Measurements from ENCODE around the gene HDAC9.

DNA sequence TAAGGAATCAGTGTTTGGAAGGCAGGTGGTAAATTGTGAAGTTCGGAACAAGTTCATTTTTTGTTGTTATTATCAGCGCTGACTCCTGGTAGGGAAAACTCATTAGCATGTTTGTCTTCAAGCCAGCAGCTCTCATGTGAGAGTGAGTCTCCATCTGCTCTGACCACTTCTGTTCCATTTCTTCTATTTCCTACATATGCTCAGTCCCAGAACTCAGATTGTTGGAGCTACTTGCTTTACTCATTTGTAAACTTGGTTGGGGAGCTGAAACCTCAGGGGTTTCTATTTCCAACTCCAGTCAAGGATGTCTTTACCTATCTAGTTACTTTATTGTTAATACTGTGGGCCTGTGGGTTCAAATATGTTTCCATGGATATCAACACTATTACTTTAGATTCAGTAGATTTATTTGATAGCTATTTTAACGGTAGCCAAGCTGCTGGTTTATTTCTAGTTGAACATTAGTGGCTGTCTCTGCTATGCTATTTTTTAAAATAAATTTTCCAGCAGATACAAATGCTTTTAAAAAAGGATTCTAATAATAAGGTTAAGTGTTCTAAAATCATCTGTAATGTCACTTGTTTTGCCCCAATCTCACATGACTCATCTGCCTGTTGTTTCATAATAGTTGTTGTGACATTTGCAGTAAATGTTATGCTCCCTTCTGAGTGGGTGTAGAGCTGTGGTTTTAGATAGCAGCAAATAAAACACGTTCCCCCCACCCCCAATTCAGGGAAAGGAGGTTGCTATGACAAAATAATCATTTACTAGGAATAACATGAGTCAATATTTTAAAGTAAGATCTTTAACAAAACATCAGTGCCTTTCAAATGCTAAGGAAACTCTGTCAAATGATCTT, 143.3 kb downstream of the HDAC9 start:
- no peak for TF ChIP-seq POLR2AphosphoS5 (IDR thresholded peaks at IDR 0.05; ENCODE audit: insufficient read depth in 1 of 2, low read depth in 1 of 2)
- TF ChIP-seq, protein P1, sequence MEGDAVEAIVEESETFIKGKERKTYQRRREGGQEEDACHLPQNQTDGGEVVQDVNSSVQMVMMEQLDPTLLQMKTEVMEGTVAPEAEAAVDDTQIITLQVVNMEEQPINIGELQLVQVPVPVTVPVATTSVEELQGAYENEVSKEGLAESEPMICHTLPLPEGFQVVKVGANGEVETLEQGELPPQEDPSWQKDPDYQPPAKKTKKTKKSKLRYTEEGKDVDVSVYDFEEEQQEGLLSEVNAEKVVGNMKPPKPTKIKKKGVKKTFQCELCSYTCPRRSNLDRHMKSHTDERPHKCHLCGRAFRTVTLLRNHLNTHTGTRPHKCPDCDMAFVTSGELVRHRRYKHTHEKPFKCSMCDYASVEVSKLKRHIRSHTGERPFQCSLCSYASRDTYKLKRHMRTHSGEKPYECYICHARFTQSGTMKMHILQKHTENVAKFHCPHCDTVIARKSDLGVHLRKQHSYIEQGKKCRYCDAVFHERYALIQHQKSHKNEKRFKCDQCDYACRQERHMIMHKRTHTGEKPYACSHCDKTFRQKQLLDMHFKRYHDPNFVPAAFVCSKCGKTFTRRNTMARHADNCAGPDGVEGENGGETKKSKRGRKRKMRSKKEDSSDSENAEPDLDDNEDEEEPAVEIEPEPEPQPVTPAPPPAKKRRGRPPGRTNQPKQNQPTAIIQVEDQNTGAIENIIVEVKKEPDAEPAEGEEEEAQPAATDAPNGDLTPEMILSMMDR (IDR thresholded peaks at IDR 0.05), result no peak

Data from vagina (tissue), 2 donors.